ENCODE results near the gene GNA12.
"Not testable (repeated sequence)": the region's sequence is repeated elsewhere in the genome, so short reads cannot be mapped to it uniquely, and the experiment has no call there.

Gene GNA12

GRCh38 chr7:2864204-2864985 lies 20.3 kb upstream of the GNA12 start:
- no peak for ATAC-seq

- peak; percentile 98 to 99 for ATAC-seq
Measured at GRCh38 chr7:2863461-2864066, 19.5 kb upstream of the GNA12 start.

DNA sequence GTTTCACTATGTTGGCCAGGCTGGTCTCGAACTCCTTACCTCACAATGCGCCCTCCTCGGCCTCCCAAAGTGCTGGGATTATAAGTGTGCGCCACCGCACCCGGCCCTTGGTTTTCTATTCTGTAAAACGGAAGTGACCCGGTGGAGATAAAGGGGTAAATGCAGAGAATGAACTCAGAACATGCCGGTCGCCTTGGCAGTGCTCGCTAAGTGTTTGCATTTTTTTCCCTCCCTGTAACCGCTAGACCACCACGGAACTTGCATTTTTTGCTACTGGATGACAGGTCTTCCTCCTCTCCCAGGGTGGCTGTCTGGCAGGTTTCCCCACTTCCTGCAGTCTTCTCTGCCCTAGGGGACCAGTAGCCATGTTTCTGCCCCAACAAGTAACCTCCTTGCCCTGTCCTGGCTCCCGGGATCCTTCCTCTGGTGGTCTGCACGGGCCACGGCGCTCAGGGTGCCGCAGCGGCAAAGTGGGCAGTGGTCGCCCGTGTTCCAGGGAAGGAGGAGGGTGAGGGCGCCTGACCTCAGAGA lies 18.8 kb upstream of the GNA12 start:
- ATAC-seq = no peak

DNA sequence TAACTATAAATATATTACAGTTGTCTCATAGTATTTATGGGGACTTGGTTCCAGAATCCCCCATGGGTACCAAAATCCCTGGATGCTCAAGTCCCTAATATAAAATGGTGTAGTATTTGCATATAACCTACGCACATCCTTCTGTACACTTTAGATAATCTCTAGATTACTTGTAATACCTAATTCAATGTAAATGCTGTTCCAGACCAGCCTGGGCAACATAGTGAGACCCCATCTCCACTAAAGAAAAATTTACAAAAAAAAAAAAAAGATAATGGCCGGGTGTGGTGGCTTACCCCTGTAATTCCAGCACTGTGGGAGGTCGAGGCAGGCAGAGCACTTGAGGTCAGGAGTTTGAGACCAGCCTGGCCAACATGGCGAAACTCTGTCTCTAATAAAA lies 17.4 kb upstream of the GNA12 start:
- ATAC-seq = no peak

DNA sequence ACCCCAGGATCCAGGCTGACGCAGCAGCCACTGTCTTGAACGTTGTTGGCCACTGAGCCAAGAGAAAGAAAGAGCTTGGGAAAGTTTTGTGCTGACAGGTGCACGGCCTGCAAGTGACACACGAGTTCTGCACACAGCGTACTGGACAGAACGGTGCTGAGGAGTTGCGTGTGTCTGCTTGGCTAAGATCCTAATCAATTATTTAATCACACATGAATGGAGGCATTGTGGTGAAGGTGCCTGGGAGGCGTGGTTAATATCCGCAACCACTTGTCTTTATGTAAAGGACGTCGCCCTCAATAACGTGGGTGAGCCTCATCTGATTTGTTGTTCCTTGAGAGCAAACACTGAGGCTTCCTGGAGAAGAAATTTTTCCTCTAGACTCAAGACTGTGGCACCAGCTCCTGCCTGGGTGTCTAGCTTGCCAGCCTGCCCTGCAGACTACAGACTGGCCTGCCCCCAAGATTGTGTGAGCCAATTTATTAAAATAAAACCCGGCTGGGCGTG lies 16.6 kb upstream of the GNA12 start:
- ATAC-seq = no peak

GRCh38 chr7:2859952-2860351 lies 15.8 kb upstream of the GNA12 start:
- ATAC-seq = no peak

DNA sequence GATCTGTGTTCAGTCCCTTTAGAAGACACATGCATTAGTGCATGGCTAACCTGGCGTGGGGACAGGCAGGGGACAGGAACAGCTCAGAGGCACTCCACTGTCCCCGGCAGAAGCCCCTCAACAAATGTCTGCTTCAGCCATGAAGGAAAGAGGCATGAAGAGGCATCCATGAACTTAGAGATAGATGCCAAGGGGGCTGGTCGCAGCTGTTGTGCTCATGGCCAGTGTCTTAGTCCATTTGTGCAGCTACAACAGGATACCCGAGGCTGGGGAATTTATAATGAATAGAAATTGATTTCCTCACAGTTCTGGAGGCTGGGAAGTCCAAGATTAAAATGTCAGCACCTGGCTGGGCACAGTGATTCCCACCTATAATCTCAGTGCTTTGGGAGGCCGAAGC lies 14.5 kb upstream of the GNA12 start:
- ATAC-seq = no peak

DNA sequence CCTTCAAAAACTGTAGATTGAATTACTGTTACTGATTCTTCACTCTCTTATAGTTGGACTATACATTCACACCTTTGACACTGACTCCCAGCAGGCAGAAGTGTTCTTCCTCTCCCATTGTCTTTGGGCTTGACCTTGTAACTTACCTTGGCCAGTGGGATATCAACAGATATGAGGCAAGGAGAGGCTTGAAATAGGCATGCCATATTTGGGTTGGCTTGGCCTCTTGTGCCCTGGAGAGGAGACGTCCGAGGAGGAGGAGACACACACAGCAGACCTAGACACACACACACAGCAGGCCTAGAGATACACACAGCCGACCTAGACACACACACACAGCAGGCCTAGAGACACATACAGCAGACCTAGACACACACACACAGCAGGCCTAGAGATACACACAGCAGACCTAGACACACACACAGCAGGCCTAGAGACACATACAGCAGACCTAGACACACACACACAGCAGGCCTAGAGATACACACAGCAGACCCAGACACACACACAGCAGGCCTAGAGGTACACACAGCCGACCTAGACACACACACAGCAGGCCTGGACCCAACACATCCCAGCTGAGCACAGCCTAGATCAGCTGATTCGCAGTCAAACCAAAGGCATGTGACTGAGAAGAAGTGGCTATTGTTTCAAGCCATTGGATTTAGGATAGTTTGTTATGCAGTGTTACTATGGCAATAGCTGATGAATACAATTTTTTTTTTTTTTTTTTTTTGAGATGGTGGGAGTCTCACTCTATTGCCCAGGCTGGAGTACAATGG lies 12.5 kb upstream of the GNA12 start:
- no peak for ATAC-seq

DNA sequence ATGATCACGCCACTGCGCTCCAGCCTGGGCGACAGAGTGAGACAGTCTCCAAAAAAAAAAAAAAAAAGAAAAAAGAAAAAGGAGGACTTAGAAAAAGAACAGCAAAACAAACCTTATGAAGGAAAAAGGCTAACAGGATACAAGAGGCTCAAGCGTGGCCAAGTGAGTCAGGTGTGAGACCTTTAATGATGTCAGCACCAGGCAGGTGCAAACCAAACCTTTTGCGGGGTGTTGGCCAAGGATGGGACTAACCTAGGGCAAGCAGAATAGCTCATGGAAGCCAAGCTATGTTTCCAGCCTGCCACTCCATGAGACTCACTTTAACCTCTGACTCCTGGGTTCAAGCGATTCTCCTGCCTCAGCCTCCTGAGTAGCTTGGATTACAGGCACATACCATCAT lies 11.3 kb upstream of the GNA12 start:
- ATAC-seq = no peak

DNA sequence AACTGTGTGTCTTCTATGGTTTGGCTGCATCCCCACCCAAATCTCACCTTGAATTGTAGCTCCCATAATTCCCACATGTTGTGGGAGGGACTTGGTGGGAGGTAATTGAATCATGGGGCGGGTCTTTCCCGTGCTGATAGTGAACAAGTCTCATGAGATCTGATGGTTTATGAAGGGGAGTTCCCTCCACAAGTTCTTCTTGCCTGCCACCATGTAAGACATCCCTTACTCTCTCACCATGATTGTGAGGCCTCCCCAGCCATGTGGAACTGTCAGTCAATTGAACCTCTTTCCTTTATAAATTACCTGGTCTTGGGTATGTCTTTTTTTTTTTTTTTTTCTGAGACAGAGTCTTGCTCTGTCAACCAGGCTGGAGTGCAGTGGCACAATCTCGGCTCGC lies 9.4 kb upstream of the GNA12 start:
- ATAC-seq = not testable (repeated sequence)

DNA sequence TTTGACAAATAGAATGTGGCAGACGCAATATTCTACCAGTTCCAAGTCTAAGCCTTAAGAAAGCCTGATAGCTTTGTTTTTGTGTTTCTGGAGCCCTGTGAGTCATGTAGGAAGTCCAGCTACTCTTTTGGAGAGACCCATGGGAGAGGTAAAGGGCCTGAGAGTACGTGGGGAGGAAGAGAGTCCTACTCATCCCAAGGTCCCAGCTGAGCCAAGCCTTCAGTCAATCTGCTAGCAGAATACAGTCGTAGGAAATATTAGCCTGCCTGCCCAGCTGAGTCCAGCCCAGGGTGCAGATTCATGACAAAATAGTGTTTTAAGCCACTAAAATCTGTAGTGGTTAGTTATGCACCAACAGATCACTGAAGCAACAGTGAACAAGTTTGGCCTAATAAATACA lies 9.0 kb upstream of the GNA12 start:
- no peak for ATAC-seq

DNA sequence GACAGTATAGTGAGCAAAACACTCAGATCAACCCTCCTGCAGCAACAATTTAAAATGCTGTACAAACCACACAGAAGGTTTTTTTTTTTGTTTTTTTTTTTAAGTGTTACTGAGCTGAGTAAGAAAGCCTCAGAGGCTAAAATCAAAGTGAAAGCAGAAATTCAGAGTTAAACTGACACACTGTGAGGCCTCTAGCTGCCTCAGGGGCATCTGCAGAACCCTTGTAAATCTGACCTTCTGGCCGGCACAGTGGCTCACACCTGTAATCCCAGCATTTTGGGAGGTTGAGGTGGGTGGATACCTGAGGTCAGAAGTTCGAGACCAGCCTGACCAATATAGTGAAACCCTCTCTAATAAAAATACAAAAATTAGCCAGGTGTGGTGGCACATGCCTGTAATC lies 7.4 kb upstream of the GNA12 start:
- peak; percentile 87 to 90 for ATAC-seq

GRCh38 chr7:2849941-2850766 lies 6.0 kb upstream of the GNA12 start:
- ATAC-seq = peak in 1 of 2 donors; percentile 44

- ATAC-seq = no peak
Measured at GRCh38 chr7:2845034-2845592, 1.0 kb upstream of the GNA12 start.

- peak; percentile 8 to 9 for ATAC-seq
Measured at GRCh38 chr7:2843711-2844152, 376 bp downstream of the GNA12 start.

- no peak for ATAC-seq
Measured at GRCh38 chr7:2843191-2843685, 870 bp downstream of the GNA12 start.

GRCh38 chr7:2841907-2842306 lies 2.2 kb downstream of the GNA12 start:
- no peak for ATAC-seq

- no peak for ATAC-seq
Measured at GRCh38 chr7:2840458-2840857, 3.6 kb downstream of the GNA12 start.

DNA sequence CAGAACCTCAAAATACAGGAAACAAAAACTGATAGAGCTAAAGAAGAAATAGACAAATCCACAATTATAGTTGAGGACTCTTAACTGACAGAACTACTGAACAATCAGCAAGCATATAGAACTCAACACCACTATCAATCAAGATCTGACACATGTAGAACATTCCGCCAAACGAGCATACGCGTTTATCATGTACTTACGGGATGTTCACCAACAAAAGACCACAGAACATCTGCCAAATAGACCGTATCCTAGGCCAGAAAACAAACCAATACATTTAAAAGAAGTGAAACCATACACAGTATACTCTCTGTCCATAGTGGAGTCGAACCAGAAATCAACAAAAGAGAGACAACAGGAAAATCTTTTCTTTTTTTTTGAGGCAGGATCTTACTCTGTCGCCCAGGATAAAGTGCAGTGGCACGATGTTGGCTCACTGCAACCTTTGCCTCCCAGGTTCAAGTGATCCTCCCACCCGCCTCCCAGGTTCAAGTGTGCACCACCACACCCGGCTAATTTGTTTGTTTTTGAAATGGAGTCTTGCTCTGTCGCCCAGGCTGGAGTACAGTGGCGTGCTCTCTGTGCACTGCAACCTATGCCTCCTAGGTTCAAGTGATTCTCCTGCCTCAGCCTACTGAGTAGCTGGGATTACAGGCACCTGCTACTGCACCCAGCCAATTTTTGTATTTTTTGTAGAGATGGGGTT lies 5.1 kb downstream of the GNA12 start:
- no peak for ATAC-seq

- ATAC-seq = no peak
Measured at GRCh38 chr7:2838451-2838850, 5.7 kb downstream of the GNA12 start.

DNA sequence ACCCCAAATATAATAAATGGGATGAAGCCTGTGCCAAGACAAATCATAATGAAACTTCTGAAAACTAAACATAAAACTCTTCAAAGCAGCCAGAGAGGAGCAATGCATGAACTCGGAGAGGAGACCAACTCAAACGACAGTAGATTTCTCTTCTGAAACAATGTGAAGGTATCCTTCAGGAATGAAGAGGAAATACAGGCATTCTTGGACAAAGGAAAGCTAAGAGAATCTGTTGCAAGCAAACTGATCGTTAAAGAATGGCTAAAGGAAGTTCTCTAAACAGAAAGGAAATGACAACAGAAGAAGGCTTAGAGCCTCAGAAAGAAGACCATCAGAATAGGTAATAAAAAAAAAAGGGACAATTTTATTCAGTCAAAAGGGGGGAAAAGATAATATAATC lies 6.6 kb downstream of the GNA12 start:
- ATAC-seq = no peak

Data from activated CD4-positive, CD25-positive, alpha-beta regulatory T cell treated with anti-CD3 and anti-CD28 coated beads, Interleukin-2, amount 50 U/mL, for 24 hours (primary cell).